Pancreas (tissue), 10 donors: ENCODE results near the gene CCDC8. TPM values are rescaled to one million over a fixed set of nuclear protein-coding genes. Genes with fewer than 3 reads are reported as not detected.
"Not testable (repeated sequence)": the region's sequence is repeated elsewhere in the genome, so short reads cannot be mapped to it uniquely, and the experiment has no call there.

Experiments
- ATAC-seq, 4 donors: fragments of 200-7000 bp; cut with Tn5 transposase; one replicate each; pipeline versions ENCODE4 v1.8.0 to v1.9.1; 2020; ENCODE audit warnings: mild to moderate bottlenecking in 4 of 4, moderate library complexity in 4 of 4
- DNase-seq, 6 donors: peaks; one replicate each; pipeline ENCODE4 v3.0.0-alpha.2; 2020
- FAIRE-seq: peaks from 2 replicates; lab custom pipeline; 2012; peaks lifted over from hg19 to GRCh38; lab: Jason Lieb, UNC
- H3K27ac ChIP-seq, 4 donors: fragments of 200-600 bp; sonication (generic); 1 replicate in 3 of 4; 2 replicates in 1 of 4; pipeline versions ENCODE4 v1.5.0 to v1.8.0; 2020
- H3K27me3 ChIP-seq, 4 donors: fragments of 200-600 bp; one replicate each; pipeline ENCODE4 v1.8.0; 2021
- H3K36me3 ChIP-seq, 3 donors: fragments of 200-600 bp; sonication (generic) in 1 of 3; one replicate each; pipeline versions ENCODE4 v1.5.0 to v1.8.0; 2020 to 2021
- H3K4me1 ChIP-seq, 3 donors: fragments of 200-600 bp; one replicate each; pipeline ENCODE4 v1.8.0; 2021
- H3K4me3 ChIP-seq, 4 donors: fragments of 200-600 bp; sonication (generic) in 2 of 4; one replicate each; pipeline versions ENCODE4 v1.5.0 to v1.8.0; 2020 to 2021
- H3K9me3 ChIP-seq, 4 donors: fragments of 200-600 bp; one replicate each; pipeline ENCODE4 v1.8.0; 2021
- CTCF ChIP-seq, 4 donors: fragments of 200-600 bp; sonication (generic) in 3 of 4; IDR thresholded peaks; one replicate each; pipeline versions ENCODE4 v1.5.0 to v1.8.0; 2021; ENCODE audit warnings: antibody characterized with exemption in 4 of 4
- WGBS, 2 donors: extraction: QIAGEN DNeasy Blood & Tissue Kit; methylation state at CpG; one replicate each; pipeline ENCODE4 v1.1.7; 2013; 5-methylcytosine and 5-hydroxymethylcytosine counted together
- intact Hi-C, 3 donors: fragments of 100-400 bp; cut with DNase I; formaldehyde crosslinking; loops; one replicate each; pipeline versions ENCODE4 v1.11.1 to v1.14.2; 2022
- polyA plus RNA-seq, 2 donors: library from polyadenylated mRNA; stranded (reverse); fragments of 200-250 nt; gene quantifications; one replicate each; pipeline ENCODE4 v1.2.3, GENCODE V29; 2013
- total RNA-seq, 6 donors: library from RNA; stranded (reverse); fragmentation: NEBNext Ultra II Directional in 4 of 6; extraction: Animal tissue kit (Norgen Biotek cat#: 25700) in 4 of 6; gene quantifications; one replicate each; pipeline versions ENCODE4 v1.2.1 to v1.2.4, GENCODE V29; 2021 to 2023
- donor health status: healthy with polysubstance abuse.
- donor health status: DM: no; HTN: no; CAD: no; lungs with moderate emphysema.
- donor health status: DM: no; HTN: no; CAD: no.
- donor health status: control.
- donor health status: control.
- donor health status: Bipolar disorder and iron deficiency.
- donor health status: DM: yes; HTN: yes; CAD: no.
- donor health status: DM: no; HTN: no; CAD: no.
- donor health status: DM: no; HTN: no; CAD: no.
- donor health status: DM: yes; HTN: yes; CAD: no.

The CCDC8 gene
- total and polyA plus RNA-seq, 8 donors = 8.2 to 22.0 (median 12.0) TPM

- FAIRE-seq = no peak
Measured at GRCh38 chr19:46404753-46405468, 8.5 kb downstream of the CCDC8 start.

GRCh38 chr19:46404055-46404752 is 9.2 kb downstream of the CCDC8 start:
- H3K4me3 ChIP-seq = peak overlapping the region; percentile 24 to 51 (median 42)
- no peaks in the 10 kb centered on the region for H3K9me3 ChIP-seq
- H3K4me1 ChIP-seq = peaks cover 0 to 8% (median 4%) of the 10 kb centered on the region in 3 donors
- intact Hi-C loops = loop anchor here in 1 of 3 donors (5.0 kb wide), 1 partner anchor 83 kb away; no protein-coding TSS in a partner anchor
- H3K36me3 ChIP-seq = no peaks in the 10 kb centered on the region
- ATAC-seq (peak; percentile 75 to 88 (median 82)), DNase-seq (peak; percentile 67 to 85 (median 76)), FAIRE-seq (no peak)
- peak overlapping the region; percentile 76 to 95 (median 82) for H3K27ac ChIP-seq
- peak in 1 of 4 donors; percentile 13 for TF ChIP-seq CTCF (IDR thresholded peaks at IDR 0.05)
- no peaks in the 10 kb centered on the region for H3K27me3 ChIP-seq
- WGBS, 2 donors = 1% methylated on average over 36 of the region's 36 CpGs

More at GRCh38 chr19:46404753-46405468, 8.5 kb downstream of the CCDC8 start:
- DNase-seq = peak in 4 of 6 donors; percentile 35 to 76 (median 56)
- no peaks in the 10 kb centered on the region for H3K9me3 ChIP-seq
- WGBS, 2 donors = 15 to 17% methylated on average over 41 of the region's 41 CpGs
- peak overlapping the region; percentile 76 to 95 (median 82) for H3K27ac ChIP-seq
- H3K4me1 ChIP-seq = peaks cover 0 to 8% (median 4%) of the 10 kb centered on the region in 3 donors
- no peaks in the 10 kb centered on the region for H3K27me3 ChIP-seq
- ATAC-seq = peak; percentile 25 to 52 (median 38)
- intact Hi-C loops = loop anchor here in 1 of 3 donors (5.0 kb wide), 1 partner anchor 82 kb away; no protein-coding TSS in a partner anchor
- no peak for TF ChIP-seq CTCF (IDR thresholded peaks at IDR 0.05)
- H3K4me3 ChIP-seq = peak overlapping the region; percentile 24 to 51 (median 42)
- H3K36me3 ChIP-seq = no peaks in the 10 kb centered on the region

GRCh38 chr19:46402725-46403124 is 10.6 kb downstream of the CCDC8 start:
- H3K36me3 ChIP-seq = no peaks in the 10 kb centered on the region
- intact Hi-C loops = loop anchor here in 1 of 3 donors (5.0 kb wide), 1 partner anchor 85 kb away; no protein-coding TSS in a partner anchor
- H3K9me3 ChIP-seq = no peaks in the 10 kb centered on the region
- no peak overlapping the region for H3K4me3 ChIP-seq
- peaks cover 0 to 4% (median 4%) of the 10 kb centered on the region in 3 donors for H3K4me1 ChIP-seq
- 91 to 93% methylated on average over 11 of the region's 11 CpGs for WGBS, 2 donors
- ATAC-seq (no peak), DNase-seq (peak in 3 of 6 donors; percentile 22 to 50 (median 38)), FAIRE-seq (no peak)
- no peak overlapping the region for H3K27ac ChIP-seq
- TF ChIP-seq CTCF (IDR thresholded peaks at IDR 0.05) = no peak
- no peaks in the 10 kb centered on the region for H3K27me3 ChIP-seq

DNA sequence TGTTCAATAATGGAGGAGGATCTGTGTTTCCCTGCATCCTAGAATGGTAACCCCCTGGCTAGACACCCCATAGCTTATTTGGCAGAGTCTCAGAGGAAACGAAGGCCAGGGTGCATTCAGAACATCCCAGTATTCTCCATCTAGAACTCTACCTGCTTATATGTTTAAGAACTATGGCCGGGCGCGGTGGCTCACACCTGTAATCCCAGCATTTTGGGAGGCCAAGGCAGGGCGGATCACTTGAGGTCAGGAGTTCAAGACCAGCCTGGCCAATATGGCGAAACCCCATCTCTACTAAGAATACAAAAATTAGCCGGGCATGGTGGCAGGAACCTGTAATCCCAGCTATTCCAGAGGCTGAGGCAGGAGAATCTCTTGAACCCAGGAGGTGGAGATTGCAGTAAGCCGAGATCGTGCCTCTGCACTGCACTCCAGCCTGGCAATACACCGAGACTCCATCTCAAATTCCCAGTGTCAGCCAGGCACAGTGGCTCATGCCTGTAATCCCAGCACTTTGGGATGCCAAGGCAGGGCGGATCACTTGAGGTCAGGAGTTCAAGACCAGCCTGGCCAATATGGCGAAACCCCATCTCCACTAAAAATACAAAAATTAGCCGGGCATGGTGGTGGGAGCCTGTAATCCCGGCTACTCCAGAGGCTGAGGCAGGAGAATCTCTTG is 15.4 kb downstream of the CCDC8 start:
- not testable (repeated sequence) for H3K4me3 ChIP-seq, FAIRE-seq, H3K4me1 ChIP-seq, H3K36me3 ChIP-seq, H3K27ac ChIP-seq, ATAC-seq, H3K27me3 ChIP-seq, H3K9me3 ChIP-seq
- 90 to 95% methylated on average over 14 of the region's 14 CpGs for WGBS, 2 donors
- intact Hi-C loops = loop anchor here in 1 of 3 donors (5.0 kb wide), 1 partner anchor 89 kb away; no protein-coding TSS in a partner anchor
- peak in 3 of 6 donors; percentile 4 to 14 (median 12) for DNase-seq

DNA sequence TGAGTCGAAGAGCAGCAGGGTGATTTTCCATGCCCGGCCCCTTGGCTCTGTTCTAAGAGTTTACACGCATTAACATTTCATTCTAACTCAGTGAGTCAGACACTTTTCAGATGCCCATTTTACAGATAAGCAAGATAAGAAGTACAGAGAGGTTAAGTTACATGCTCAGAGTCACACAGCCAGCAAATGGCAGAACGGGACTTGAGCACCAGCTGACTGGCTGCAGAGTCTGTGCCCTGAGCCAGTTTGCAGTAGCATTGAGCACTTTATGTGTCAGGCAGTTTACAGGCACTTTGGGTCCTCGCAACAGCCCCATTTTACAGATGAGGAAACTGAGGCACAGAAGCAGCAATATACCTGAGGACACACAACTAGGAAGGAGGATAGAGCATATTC is 19.0 kb downstream of the CCDC8 start:
- ATAC-seq (no peak), DNase-seq (no peak), FAIRE-seq (no peak)
- H3K27me3 ChIP-seq = no peaks in the 10 kb centered on the region
- 83 to 87% methylated on average over 5 of the region's 5 CpGs for WGBS, 2 donors
- no peak overlapping the region for H3K4me3 ChIP-seq
- TF ChIP-seq CTCF (IDR thresholded peaks at IDR 0.05) = no peak
- intact Hi-C loops = loop anchor here in 2 of 3 donors (5.0 kb wide), 3 partner anchors 93 to 112 kb away; no protein-coding TSS in a partner anchor
- H3K9me3 ChIP-seq = no peaks in the 10 kb centered on the region
- H3K36me3 ChIP-seq = peaks cover 0 to 17% (median 12%) of the 10 kb centered on the region in 3 donors
- H3K4me1 ChIP-seq = no peaks in the 10 kb centered on the region
- H3K27ac ChIP-seq = no peak overlapping the region
